ENCODE data around the gene SUOX.
"Not testable (repeated sequence)": the region's sequence is repeated elsewhere in the genome, so short reads cannot be mapped to it uniquely, and the experiment has no call there.

Gene SUOX

DNA sequence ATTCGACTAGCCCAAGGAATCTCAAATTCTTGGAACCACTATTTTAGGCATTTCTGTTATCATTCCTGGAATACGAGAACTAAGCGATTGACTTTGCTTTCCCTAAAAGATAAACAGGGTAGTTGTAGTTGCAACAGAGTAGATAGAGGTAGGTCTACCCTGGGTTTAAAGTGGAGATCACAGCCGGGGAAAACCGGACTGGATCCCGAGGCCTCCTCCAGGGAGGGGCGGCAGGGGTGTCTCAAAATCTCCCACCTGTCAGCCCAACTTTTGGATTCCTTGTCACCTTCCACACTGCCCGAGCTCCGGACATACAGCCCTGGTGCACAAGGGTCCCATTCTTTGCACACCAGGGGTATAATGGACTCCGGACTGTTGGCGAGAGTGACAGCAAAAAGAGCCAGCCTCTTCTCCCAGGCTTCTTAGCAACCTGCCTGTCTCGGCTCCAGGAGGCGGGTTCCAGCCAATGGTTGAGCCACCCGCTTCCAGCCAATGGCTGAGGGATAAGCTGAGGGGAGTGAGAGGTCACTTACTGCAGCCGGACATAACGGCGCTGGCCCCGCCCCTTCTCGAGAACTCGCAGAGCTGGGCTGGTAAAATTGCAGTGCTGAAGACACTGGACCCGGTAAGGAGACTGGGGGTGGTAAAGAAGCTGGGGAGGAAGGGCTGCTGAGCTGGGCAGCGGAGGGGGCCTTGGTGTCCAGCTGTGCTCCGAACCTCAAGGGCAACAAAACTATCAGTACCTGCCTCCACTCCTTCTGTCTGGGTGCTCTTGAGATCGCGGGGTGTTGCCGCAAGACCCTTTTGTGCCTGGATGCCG is at the start of gene SUOX:
SUOX (plus strand) TSS at position 562 of the 820 bp plus-strand sequence. CDS start 4,946 bp downstream, outside the sequence.
- DNase-seq, result peak; percentile 98

GRCh38 chr12:55955344-55955743 is 41.7 kb upstream of the SUOX start:
- DNase-seq, result no peak

DNA sequence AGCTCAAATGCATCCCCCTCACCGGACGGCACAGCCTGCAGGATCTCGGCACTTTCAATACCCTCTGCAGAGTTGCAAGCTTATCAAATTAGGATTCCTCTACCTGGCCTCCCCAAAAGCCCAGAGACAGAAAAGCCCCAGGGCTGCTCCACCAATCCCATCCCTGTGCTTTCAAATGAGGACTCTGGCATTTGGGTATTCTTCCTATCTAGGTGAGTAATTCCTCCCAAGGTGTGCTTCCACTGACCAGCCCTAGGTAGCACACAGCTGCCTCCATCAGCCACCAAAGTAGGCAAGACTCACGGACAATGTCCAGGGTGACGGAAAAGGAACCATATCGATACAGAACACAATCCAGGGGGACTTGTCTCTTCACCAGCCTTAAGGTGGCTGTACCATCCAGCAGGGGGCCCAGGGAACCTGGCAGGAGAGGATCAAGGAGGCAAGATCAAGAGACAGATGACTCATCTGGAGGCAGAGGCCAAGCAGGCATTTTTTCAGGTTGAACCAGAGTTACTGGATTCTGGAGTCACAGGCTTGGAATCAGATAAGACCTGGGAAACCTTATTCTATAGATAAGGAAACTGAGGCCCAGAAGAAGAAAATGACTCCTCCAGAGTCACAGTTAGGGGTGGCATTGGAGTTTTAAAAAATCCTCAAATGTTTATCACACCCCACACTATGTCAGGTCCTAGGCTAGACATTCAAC is 41.1 kb upstream of the SUOX start:
- peak; percentile 8 for DNase-seq

DNA sequence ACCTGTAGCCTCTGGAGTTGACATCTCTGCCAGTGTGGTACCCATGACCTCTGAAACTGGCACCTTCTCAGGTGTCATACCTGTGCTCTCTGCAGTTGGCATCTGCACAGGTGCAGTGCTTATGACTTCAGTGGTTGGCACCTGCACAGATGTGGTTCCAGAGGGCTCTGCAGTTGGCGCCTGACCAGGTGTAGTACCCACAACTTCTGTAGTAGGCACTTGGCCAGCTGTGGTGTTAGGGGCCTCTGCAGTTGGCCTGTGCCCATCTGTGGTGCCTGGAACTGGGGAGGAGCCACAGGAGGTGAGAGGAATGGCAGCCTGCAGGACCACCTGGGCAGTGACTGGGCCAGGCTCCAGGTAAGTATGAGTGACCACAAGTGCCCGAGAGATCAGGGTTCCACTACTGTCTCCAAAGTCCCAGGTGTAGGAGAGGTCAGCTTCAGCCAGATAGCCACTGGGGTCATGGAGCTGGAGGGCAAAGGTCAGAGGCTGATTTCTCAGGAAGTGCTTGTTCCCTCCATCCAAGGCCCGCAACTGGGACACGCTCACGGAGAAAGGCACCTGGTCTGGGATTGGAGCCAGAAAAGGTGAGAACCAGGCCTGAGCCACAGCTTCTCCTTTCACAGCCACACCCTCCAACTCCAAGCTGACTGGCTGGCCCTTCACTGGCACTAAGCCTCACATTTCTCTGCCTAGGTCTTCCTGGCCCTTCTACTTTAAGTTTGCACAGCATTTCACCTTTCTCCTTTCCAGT is 39.8 kb upstream of the SUOX start:
- DNase-seq, result peak; percentile 16

- DNase-seq, result no peak
These were observed 33.3 kb upstream of the SUOX start for GRCh38 chr12:55963760-55964159.

GRCh38 chr12:55965240-55965639 is 31.8 kb upstream of the SUOX start:
- no peak for DNase-seq

DNA sequence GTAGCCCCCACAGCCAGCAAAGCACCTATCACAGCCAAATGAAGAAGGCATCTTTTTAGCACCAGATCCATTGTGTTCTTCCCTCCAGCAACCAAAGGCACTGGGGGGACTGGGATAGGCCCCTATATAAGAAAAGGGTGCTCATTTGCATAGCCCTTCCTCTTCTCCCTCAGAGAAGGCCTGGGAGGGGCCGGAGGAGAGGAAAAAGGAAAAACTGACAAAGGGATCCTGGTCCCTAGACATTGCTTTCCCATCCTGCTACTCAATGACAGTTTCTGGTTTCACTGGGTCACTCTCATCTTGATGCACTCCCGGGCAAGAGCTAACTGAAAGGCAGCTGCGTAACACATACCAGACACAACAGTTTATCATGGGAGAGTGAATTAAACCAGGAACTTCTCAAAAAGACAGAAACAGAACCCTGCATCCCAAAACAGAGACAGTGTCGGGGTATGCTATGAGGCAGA is 31.1 kb upstream of the SUOX start, which contains the start of gene PMEL:
PMEL (minus strand) TSS at position 102 of the 467 bp plus-strand sequence; CDS start at position 71, 31 bp downstream.
- no peak for DNase-seq

DNA sequence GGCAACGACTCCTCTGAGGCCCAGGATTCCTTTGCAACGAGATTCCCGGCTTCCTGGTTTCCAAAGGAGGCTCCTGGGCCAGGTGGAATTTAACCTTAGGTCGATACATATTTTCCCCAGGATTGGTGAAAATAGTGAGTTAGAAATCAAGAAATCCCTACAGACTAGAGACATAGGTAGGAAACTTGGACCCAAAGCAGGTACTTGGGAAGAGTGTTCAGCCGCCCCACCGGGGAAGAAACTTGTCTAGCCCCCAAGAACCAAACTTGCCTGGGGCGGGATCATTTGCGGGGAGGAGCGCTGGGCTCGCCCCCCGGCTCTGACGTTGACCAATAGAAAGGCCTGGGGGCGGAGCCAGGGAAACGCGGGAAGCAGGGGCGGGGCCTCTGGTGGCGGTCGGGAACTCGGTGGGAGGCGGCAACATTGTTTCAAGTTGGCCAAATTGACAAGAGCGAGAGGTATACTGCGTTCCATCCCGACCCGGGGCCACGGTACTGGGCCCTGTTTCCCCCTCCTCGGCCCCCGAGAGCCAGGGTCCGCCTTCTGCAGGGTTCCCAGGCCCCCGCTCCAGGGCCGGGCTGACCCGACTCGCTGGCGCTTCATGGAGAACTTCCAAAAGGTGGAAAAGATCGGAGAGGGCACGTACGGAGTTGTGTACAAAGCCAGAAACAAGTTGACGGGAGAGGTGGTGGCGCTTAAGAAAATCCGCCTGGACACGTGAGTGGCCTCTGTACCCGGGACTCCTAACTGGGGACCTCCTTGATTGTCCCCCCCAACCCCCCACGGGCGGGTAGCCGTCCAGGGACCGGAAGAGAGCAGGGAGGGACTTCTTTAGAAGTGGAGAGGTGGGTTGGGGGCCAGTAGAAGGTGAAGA is 30.4 kb upstream of the SUOX start, which contains the start of gene CDK2:
CDK2 (plus strand) TSS at position 423 of the 874 bp plus-strand sequence; CDS start at position 602, 179 bp downstream.
- DNase-seq, result peak; percentile 94

DNA sequence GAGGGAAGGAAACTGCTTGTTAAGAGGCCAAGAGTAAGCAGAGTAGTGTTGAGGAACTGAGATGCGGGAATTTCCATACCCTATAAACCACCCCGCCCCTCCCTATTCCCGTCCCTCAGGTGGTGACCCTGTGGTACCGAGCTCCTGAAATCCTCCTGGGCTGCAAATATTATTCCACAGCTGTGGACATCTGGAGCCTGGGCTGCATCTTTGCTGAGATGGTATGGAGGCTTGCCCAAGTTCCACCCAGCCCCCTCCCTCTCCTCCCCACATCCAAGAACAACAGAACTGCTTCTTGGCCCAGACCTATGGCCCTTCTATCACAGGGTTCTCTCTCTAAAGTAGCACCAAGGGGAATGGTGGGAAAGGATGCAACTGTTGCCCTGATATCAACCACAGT is 27.7 kb upstream of the SUOX start:
- DNase-seq, result no peak

GRCh38 chr12:55970775-55971174 is 26.3 kb upstream of the SUOX start:
- no peak for DNase-seq

DNA sequence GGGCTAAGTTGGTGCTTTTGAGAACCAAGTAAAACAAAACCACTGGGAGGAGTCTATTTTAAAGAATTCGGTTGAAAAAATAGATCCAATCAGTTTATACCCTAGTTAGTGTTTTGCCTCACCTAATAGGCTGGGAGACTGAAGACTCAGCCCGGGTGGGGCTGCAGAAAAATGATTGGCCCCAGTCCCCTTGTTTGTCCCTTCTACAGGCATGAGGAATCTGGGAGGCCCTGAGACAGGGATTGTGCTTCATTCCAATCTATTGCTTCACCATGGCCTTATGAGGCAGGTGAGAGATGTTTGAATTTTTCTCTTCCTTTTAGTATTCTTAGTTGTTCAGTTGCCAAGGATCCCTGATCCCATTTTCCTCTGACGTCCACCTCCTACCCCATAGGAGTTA is 25.0 kb upstream of the SUOX start:
- DNase-seq, result no peak

GRCh38 chr12:55972456-55972855 is 24.6 kb upstream of the SUOX start:
- no peak for DNase-seq

DNA sequence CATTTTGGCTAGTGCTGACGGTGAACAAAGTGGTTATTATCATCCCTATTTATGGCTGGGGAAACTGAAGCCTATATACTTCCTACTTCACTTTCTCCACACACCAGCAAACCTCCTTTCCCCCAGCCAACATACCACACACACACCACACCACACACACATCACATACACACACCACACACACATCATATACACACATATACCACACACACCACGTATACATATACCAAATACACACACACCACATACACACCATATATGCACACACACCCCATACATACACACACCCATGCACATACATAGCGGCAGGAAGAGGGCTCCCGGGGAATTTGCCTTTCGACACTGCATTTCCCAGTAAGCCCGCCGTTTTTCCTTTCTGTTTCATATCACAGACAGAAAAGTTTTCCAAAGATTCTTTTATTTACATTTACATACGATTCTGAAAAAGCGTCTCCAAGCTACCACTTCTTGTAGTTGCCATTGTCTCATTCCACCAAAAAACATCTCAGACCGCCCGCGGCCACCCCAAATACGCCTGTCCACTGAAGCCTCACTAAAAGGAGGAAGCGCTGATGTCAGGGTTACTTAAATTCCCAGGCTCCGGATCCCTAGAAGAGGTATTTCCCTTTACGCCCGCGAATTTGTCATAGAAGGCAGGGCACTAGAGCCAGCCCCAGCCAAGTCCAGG is 24.0 kb upstream of the SUOX start:
- DNase-seq, result peak; percentile 57

DNA sequence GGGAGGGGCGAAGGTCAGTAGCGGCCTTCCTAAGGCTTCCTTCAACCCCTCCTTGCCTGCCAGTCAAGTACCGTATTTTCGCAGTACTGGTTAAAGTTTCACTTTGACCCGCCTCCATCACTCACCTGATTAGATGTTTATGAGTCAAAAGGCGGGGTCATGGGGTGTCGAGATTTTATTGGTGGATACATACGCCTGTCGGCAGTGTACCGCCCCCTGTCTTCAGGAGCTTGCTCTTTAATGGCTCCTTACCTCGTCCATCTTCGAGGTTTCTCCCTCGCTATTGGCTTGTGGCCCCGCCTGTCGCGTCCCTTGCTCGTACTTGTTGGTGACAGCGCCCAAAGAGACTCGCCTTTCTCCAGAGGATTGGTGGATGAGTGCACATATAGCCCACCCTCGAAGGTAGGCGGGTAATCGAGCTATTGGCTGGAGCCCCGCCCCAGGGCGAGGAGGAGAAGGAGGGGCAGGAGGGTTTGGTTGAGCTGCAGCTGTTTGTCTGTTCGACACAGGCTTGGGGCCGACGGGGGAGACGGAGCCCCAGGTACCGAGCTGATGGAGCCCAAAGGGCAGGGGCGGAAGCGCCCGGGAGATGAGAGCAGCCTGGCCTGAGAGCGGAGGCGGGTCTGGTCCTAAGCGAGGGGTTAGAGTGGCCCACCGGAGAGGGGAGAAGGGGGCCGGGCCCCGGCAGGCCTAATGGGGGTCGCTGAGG is 23.3 kb upstream of the SUOX start, which contains the start of gene RAB5B:
RAB5B (plus strand) TSS at position 480 of the 709 bp plus-strand sequence. CDS start 12,883 bp downstream, outside the sequence.
- DNase-seq, result peak; percentile 100

DNA sequence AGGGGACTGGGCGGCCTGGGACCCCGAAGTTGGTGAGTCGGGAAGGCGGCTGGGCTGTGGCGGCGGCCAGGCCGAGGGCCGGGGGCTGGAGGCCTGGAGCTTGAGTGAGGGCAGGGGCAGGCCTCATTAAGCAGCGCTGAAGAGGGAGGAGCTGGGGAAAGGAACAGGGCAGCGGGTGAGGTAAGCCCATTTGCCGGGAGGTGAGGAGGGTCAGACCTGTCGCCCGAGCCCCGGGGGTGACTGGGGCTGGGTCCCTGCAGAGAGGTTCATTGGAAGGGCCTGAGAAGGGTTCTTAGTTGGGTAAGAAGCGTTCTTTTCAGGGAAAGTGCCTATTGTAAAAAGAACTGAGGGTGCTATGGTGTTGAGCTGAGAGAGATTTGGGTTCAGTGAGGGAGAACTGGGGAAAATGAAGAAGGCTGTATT is 22.8 kb upstream of the SUOX start:
- DNase-seq, result peak; percentile 67

DNA sequence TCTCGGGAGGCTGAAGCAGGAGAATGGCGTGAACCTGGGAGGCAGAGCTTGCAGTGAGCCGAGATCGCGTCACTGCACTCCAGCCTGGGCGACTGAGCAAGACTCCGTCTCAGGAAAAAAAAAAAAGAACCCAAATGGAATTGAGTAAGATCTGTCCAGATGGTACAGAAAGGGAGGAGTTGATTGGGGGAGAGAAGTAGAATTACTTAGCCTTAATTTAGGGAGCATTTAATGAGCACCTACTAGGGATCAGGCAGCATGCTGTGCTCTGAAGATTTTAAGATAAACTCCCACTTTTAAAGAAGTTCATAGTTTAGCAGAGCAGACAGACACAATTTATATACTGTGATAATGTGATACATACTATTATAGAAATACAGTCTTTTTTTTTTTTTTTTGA is 18.7 kb upstream of the SUOX start:
- no peak for DNase-seq

DNA sequence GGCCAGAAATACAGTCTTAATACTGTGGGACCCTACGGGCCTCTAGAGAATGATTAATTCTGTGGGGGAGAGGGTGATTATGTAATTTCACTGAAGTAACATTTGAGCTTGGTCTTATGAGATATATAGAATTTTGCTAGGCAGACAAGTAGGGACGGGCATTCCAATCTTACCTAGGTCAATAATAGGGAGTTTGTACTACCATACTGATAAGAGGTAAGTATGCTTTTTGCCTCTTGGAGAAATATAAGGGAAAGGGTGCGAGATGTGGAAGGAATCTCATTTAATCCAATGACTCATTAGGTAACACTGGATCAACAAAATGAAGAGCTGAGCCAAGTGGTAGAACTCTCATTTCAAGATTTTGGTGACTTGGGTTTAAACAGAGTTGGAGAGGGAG is 18.0 kb upstream of the SUOX start:
- DNase-seq, result no peak

- not testable (repeated sequence) for DNase-seq
These were observed 15.2 kb upstream of the SUOX start for GRCh38 chr12:55981882-55982281.

DNA sequence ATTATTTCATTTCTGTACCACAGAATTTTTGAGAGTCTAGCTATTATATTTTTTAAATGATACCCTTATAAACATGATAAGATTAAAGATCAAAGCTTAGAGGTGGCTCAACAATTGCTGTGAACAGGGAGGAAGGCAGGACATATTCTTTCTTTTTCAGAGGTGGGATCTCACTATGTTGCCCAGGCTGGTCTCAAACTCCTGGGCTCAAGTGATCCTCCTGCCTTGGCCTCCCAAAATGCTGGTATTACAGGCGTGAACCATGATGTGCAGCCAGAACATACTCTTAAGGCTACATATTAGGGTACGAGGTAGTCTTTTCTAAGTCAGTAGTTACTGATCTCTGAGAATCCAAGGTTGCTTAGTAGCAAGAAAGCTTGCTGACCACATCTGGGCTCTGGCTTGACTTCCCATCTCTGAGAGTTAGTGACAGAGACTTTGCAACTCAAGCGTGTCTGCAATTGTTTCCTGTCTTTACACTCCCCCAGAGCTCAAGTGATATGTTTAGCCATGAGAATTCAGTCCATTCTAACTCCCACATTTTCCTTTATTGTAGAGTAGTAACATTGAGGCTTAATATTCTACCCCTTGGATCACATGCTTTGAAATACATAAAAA is 14.6 kb upstream of the SUOX start:
- no peak for DNase-seq

DNA sequence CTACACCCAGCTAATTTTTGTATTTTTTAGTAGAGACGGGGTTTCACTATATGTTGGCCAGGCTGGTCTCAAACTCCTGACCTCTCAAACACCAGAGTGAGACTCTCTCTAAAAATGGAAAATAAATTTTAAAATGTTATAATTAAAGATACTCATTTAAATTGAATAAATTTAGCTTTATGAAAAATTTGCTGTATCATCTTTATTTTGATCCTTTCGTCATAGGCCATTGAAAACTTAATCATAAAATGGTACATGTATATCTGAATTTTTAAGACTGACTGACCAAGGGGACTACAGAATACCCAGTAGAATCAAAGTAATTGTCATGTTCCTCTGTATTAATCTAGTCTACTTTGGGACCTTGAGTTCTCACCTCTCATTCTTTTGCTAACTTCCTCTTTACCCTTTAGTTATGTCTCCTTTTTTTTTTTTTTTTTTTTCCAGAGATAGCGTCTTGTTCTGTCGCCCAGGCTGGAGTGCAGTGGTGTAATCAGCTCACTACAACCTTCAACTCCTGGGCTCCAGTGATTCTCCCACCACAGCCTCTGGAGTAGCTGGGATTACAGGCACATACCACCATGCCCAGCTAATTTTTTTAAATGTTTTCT is 13.7 kb upstream of the SUOX start:
- DNase-seq, result no peak
